H1 (cell line): ENCODE data around the gene TMIGD3. TPM values are rescaled to one million over a fixed set of nuclear protein-coding genes. Genes with fewer than 3 reads are reported as not detected.

Experiments
- CTCF ChIA-PET: fragments of 300-600 bp; sonication (Branson Sonifier 250); formaldehyde crosslinking; loops from one replicate; lab custom pipeline; 2021; ENCODE audit not compliant: partially characterized antibody; lab: Charles Lee
- POLR2A ChIA-PET: fragments of 300-600 bp; sonication (Branson Sonifier 250); formaldehyde crosslinking; loops from one replicate; lab custom pipeline; 2021; ENCODE audit warnings: inconsistent platforms; ENCODE audit not compliant: partially characterized antibody; lab: Charles Lee
- DNase-seq, 2 experiments: peaks; one replicate each; pipeline versions ENCODE4 v3.0.0 to v3.0.0-alpha.2; 2010 to 2022; ENCODE audit warnings: low spot score in 2 of 2, low read depth in 1 of 2, mixed read lengths in 1 of 2
- FAIRE-seq: peaks from 2 replicates; lab custom pipeline; 2011; peaks lifted over from hg19 to GRCh38; lab: Jason Lieb, UNC
- H2AFZ ChIP-seq: 2 replicates; pipeline ENCODE4 v1.8.1; 2012; ENCODE audit warnings: low read length, inconsistent platforms
- H2AK5ac ChIP-seq: 2 replicates; pipeline ENCODE4 v1.6.1; 2013; ENCODE audit warnings: low read depth, low read length
- H2BK120ac ChIP-seq: replicated peaks from 2 replicates; pipeline ENCODE3; 2013; ENCODE audit warnings: low read depth, low read length, inconsistent platforms
- H2BK12ac ChIP-seq: 2 replicates; pipeline ENCODE4 v1.6.1; 2013; ENCODE audit warnings: low read depth, low read length
- H2BK15ac ChIP-seq: 2 replicates; pipeline ENCODE4 v1.6.1; 2013; ENCODE audit warnings: low read length
- H2BK20ac ChIP-seq: 2 replicates; pipeline ENCODE4 v1.6.1; 2013; ENCODE audit warnings: low read length
- H2BK5ac ChIP-seq: 2 replicates; pipeline ENCODE4 v1.6.1; 2013; ENCODE audit warnings: low read depth, low read length
- H3K14ac ChIP-seq: 2 replicates; pipeline ENCODE4 v1.6.1; 2013; ENCODE audit warnings: inconsistent platforms; ENCODE audit not compliant: insufficient read length
- H3K18ac ChIP-seq: 2 replicates; pipeline ENCODE4 v1.6.1; 2013; ENCODE audit warnings: low read length; ENCODE audit errors: extremely low read depth
- H3K23ac ChIP-seq: 2 replicates; pipeline ENCODE4 v1.6.1; 2013; ENCODE audit warnings: inconsistent platforms; ENCODE audit not compliant: insufficient read length
- H3K23me2 ChIP-seq: 2 replicates; pipeline ENCODE4 v1.6.1; 2013; ENCODE audit warnings: low read depth, low read length
- H3K27ac ChIP-seq: 2 replicates; pipeline ENCODE4 v1.6.1; 2011; ENCODE audit warnings: low read depth, low read length, inconsistent platforms
- H3K27me3 ChIP-seq, 4 experiments: replicated peaks in 1 of 4; 1 replicate in 1 of 4; 2 replicates in 3 of 4; pipeline versions ENCODE4 v1.6.1 to v1.8.1; 2011 to 2013; ENCODE audit warnings: low read length in 3 of 4, mild to moderate bottlenecking in 3 of 4, inconsistent platforms in 2 of 4, mixed read lengths in 2 of 4, moderate library complexity in 1 of 4; ENCODE audit not compliant: control insufficient read depth in 3 of 4, insufficient read depth in 3 of 4; ENCODE audit errors: extremely low read depth in 1 of 4
- H3K36me3 ChIP-seq, 4 experiments: 2 replicates each; pipeline versions ENCODE4 v1.6.1 to v1.8.1; 2011 to 2013; ENCODE audit warnings: mild to moderate bottlenecking in 4 of 4, low read length in 3 of 4, moderate library complexity in 2 of 4, control low read depth in 1 of 4, inconsistent platforms in 1 of 4; ENCODE audit not compliant: insufficient read depth in 4 of 4, control insufficient read depth in 2 of 4
- H3K4ac ChIP-seq: replicated peaks from 2 replicates; pipeline ENCODE3; 2013; ENCODE audit warnings: low read length, low read depth, mixed read lengths, inconsistent platforms; ENCODE audit not compliant: insufficient read length
- H3K4me1 ChIP-seq, 4 experiments: replicated peaks in 1 of 4; 1 replicate in 1 of 4; 2 replicates in 3 of 4; pipeline versions ENCODE4 v1.6.1 to v1.8.1; 2011 to 2013; ENCODE audit warnings: low read length in 3 of 4, inconsistent platforms in 2 of 4, mixed read lengths in 1 of 4; ENCODE audit not compliant: insufficient read depth in 4 of 4, control insufficient read depth in 3 of 4
- H3K4me2 ChIP-seq, 2 experiments: 2 replicates each; pipeline versions ENCODE4 v1.6.1 to v1.8.1; 2011 to 2013; ENCODE audit warnings: low read depth in 2 of 2, low read length in 2 of 2, control low read depth in 1 of 2, inconsistent platforms in 1 of 2, mild to moderate bottlenecking in 1 of 2; ENCODE audit not compliant: insufficient read depth in 1 of 2
- H3K4me3 ChIP-seq, 4 experiments: fragments of 200-600, 300-600 bp in 1 of 4; sonication (generic), shearing (Covaris generic), sonication (Bioruptor Twin) in 1 of 4; 2 replicates each; pipeline versions ENCODE4 v1.5.1 to v1.8.1; 2011 to 2016; ENCODE audit warnings: low read length in 4 of 4, low read depth in 3 of 4, control low read depth in 2 of 4, inconsistent platforms in 2 of 4, mild to moderate bottlenecking in 2 of 4, mixed read lengths in 1 of 4, moderate library complexity in 1 of 4; ENCODE audit not compliant: insufficient read depth in 2 of 4; ENCODE audit errors: extremely low read depth in 1 of 4
- H3K56ac ChIP-seq: replicated peaks from 2 replicates; pipeline ENCODE3; 2013; ENCODE audit warnings: low read depth, mild to moderate bottlenecking, mixed read lengths, low read length, inconsistent platforms; ENCODE audit not compliant: insufficient read length
- H3K79me1 ChIP-seq: 2 replicates; pipeline ENCODE4 v1.6.1; 2013; ENCODE audit warnings: low read depth, low read length, control low read depth
- H3K79me2 ChIP-seq, 2 experiments: 2 replicates each; pipeline versions ENCODE4 v1.6.1 to v1.8.1; 2012 to 2013; ENCODE audit warnings: low read length in 2 of 2, mild to moderate bottlenecking in 2 of 2, inconsistent platforms in 1 of 2; ENCODE audit not compliant: insufficient read depth in 2 of 2, control insufficient read depth in 1 of 2
- H3K9ac ChIP-seq, 4 experiments: replicated peaks in 1 of 4; 1 replicate in 1 of 4; 2 replicates in 3 of 4; pipeline versions ENCODE4 v1.6.1 to v1.8.1; 2011 to 2013; ENCODE audit warnings: low read depth in 3 of 4, low read length in 3 of 4, control low read depth in 2 of 4, mild to moderate bottlenecking in 2 of 4, moderate library complexity in 2 of 4, inconsistent platforms in 1 of 4; ENCODE audit errors: extremely low read depth in 1 of 4
- H3K9me3 ChIP-seq, 2 experiments: 2 replicates each; pipeline versions ENCODE4 v1.6.1 to v1.8.1; 2012 to 2013; ENCODE audit warnings: mild to moderate bottlenecking in 2 of 2, moderate library complexity in 2 of 2, control low read depth in 1 of 2, inconsistent platforms in 1 of 2, low read depth in 1 of 2, low read length in 1 of 2, mixed read lengths in 1 of 2; ENCODE audit not compliant: insufficient read depth in 2 of 2
- H4K20me1 ChIP-seq, 2 experiments: replicated peaks in 1 of 2; 2 replicates each; pipeline versions ENCODE3 to v1.8.1; 2011 to 2013; ENCODE audit warnings: inconsistent platforms in 2 of 2, low read length in 2 of 2, mild to moderate bottlenecking in 1 of 2; ENCODE audit not compliant: insufficient read depth in 2 of 2, control insufficient read depth in 1 of 2
- H4K5ac ChIP-seq: 2 replicates; pipeline ENCODE4 v1.6.1; 2013; ENCODE audit warnings: low read length, low read depth, mixed read lengths, inconsistent platforms; ENCODE audit not compliant: insufficient read length
- H4K8ac ChIP-seq: 2 replicates; pipeline ENCODE4 v1.8.0; 2013; ENCODE audit warnings: mild to moderate bottlenecking, moderate library complexity, low read length, inconsistent platforms; ENCODE audit not compliant: insufficient read depth; ENCODE audit errors: extremely low read depth
- H4K91ac ChIP-seq: replicated peaks from 2 replicates; pipeline ENCODE3; 2013; ENCODE audit warnings: low read length, mixed read lengths, inconsistent platforms; ENCODE audit not compliant: insufficient read length
- BACH1 ChIP-seq: IDR thresholded peaks from 2 replicates; pipeline ENCODE4 v1.6.1; 2012; ENCODE audit warnings: low read length, improper control_type of control experiment
- BCL11A ChIP-seq, 2 experiments: IDR thresholded peaks; one replicate each; pipeline ENCODE4 v1.6.1; 2011; ENCODE audit warnings: low read depth in 2 of 2, low read length in 2 of 2, mild to moderate bottlenecking in 2 of 2
- GABPA ChIP-seq: IDR thresholded peaks from 2 replicates; pipeline ENCODE4 v1.6.1; 2011; ENCODE audit warnings: mild to moderate bottlenecking, low read length, moderate library complexity, borderline replicate concordance; ENCODE audit not compliant: insufficient read depth
- KDM4A ChIP-seq: IDR thresholded peaks from one replicate; pipeline ENCODE4 v1.7.1; 2012; ENCODE audit warnings: low read depth, mild to moderate bottlenecking, moderate library complexity, low read length, inconsistent platforms; ENCODE audit not compliant: severe bottlenecking
- MAFK ChIP-seq: IDR thresholded peaks from 2 replicates; pipeline ENCODE4 v1.6.1; 2012; ENCODE audit warnings: low read depth, mild to moderate bottlenecking, improper control_type of control experiment, low read length
- POU5F1 ChIP-seq: IDR thresholded peaks from 2 replicates; pipeline ENCODE4 v1.6.1; 2011; ENCODE audit warnings: low read depth, mild to moderate bottlenecking, low read length, moderate library complexity
- RNF2 ChIP-seq: fragments of 200-900, 300-1000 bp; sonication (generic); IDR thresholded peaks from 2 replicates; pipeline ENCODE4 v1.7.1; 2016; ENCODE audit warnings: borderline replicate concordance, low read depth, mild to moderate bottlenecking, antibody characterized with exemption, low read length; ENCODE audit not compliant: poor library complexity, severe bottlenecking; ENCODE audit errors: missing control alignments
- WGBS, 2 experiments: shearing (Covaris generic) in 1 of 2; methylation state at CpG; one replicate each; pipeline versions ENCODE4 v1.1.6 to v1.1.7; 2013 to 2015; ENCODE audit warnings: low lambda C conversion rate in 2 of 2, mixed read lengths in 2 of 2, inconsistent platforms in 1 of 2, low coverage in 1 of 2, missing lambda C conversion rate in 1 of 2; ENCODE audit not compliant: insufficient replicate concordance in 2 of 2, insufficient coverage in 1 of 2, insufficient read length in 1 of 2; ENCODE audit errors: extremely low coverage in 1 of 2, missing lambda C conversion rate in 1 of 2; 5-methylcytosine and 5-hydroxymethylcytosine counted together
- polyA plus RNA-seq, 7 experiments: library from polyadenylated mRNA; depleted of rRNA in 3 of 7; stranded (reverse) in 5 of 7; unstranded in 2 of 7; fragments of >200 nt in 5 of 7; fragments of 200-250 nt in 2 of 7; gene quantifications; 1 replicate in 5 of 7; 2 replicates in 1 of 7; 4 replicates in 1 of 7; pipeline versions ENCODE4 v1.2.1 to v1.2.3, GENCODE V29; 2011 to 2013; ENCODE audit warnings: missing spikeins in 2 of 7, mixed read lengths in 2 of 7
- total RNA-seq: library from RNA; stranded (reverse); fragmentation: NEBNext Ultra II Directional; extraction: Animal tissue kit (Norgen Biotek cat#: 25700); gene quantifications from 2 replicates; pipeline ENCODE4 v1.2.1, GENCODE V29; 2021

The TMIGD3 gene
- total and polyA plus RNA-seq, 2 of the 8 experiments (the other 6 are each of a cell fraction or from before 2014, with no cell fraction given), result not detected

- WGBS, 2 experiments, result 91% methylated on average over 3 of the region's 3 CpGs; no CpG with 5 or more reads in 1 of the 2 experiments
- no peak overlapping the region for H2BK12ac ChIP-seq
- CTCF ChIA-PET, result interaction anchor here (1.2 to 1.8 kb wide), 2 partner anchors 9 to 23 kb away, joined by 3 to 5 read pairs; no protein-coding TSS in a partner anchor
Observed at GRCh38 chr1:111509997-111510375, 6.6 kb upstream of the TMIGD3 start.

More at GRCh38 chr1:111509997-111510375, 6.6 kb upstream of the TMIGD3 start:
- H3K4ac ChIP-seq, result no peak overlapping the region
- DNase-seq, result no peak
- H3K79me2 ChIP-seq, result no peaks in the 10 kb centered on the region
- H2AFZ ChIP-seq, result no peak overlapping the region
- FAIRE-seq, result no peak
- H2BK20ac ChIP-seq, result no peak overlapping the region
- POLR2A ChIA-PET, result no interaction called here
- no peaks in the 10 kb centered on the region for H3K36me3 ChIP-seq
- no peak overlapping the region for H4K5ac ChIP-seq
- no peaks in the 10 kb centered on the region; a peak in 1 of 7 replicates for H3K27me3 ChIP-seq
- H2BK120ac ChIP-seq, result no peak overlapping the region
- no peaks in the 10 kb centered on the region for H3K9me3 ChIP-seq
- TF ChIP-seq POU5F1 (no peak), GABPA (no peak), KDM4A (no peak), BCL11A (IDR thresholded peaks at IDR 0.05; ENCODE audit: low read depth in 2 of 2, low read length in 2 of 2) (no peak), MAFK (no peak), RNF2 (no peak), BACH1 (no peak)
- H4K91ac ChIP-seq, result no peak overlapping the region
- no peaks in the 10 kb centered on the region for H4K20me1 ChIP-seq
- H3K4me1 ChIP-seq, result peaks cover 0 to 9% (median 3%) of the 10 kb centered on the region in 4 experiments; a peak in 5 of 7 replicates
- no peak overlapping the region for H3K14ac ChIP-seq
- H3K79me1 ChIP-seq, result no peaks in the 10 kb centered on the region
- no peak overlapping the region for H3K23ac ChIP-seq
- no peak overlapping the region for H3K18ac ChIP-seq
- H2BK5ac ChIP-seq, result no peak overlapping the region
- H3K23me2 ChIP-seq, result no peaks in the 10 kb centered on the region; the same call in 1 of the 2 replicates
- H4K8ac ChIP-seq, result no peak overlapping the region
- no peak overlapping the region for H3K4me2 ChIP-seq
- no peak overlapping the region for H3K56ac ChIP-seq
- no peak overlapping the region for H2AK5ac ChIP-seq
- no peak overlapping the region for H3K27ac ChIP-seq
- H3K9ac ChIP-seq, result no peak overlapping the region
- no peak overlapping the region for H3K4me3 ChIP-seq
- no peak overlapping the region for H2BK15ac ChIP-seq
